Cortex of kidney (tissue), 1 donor: ENCODE data around the gene PRDX5.

Experiments used
- DNase-seq: peaks from one replicate; lab custom pipeline; 2025; lab: John Stamatoyannopoulos, UW

The PRDX5 gene

DNA sequence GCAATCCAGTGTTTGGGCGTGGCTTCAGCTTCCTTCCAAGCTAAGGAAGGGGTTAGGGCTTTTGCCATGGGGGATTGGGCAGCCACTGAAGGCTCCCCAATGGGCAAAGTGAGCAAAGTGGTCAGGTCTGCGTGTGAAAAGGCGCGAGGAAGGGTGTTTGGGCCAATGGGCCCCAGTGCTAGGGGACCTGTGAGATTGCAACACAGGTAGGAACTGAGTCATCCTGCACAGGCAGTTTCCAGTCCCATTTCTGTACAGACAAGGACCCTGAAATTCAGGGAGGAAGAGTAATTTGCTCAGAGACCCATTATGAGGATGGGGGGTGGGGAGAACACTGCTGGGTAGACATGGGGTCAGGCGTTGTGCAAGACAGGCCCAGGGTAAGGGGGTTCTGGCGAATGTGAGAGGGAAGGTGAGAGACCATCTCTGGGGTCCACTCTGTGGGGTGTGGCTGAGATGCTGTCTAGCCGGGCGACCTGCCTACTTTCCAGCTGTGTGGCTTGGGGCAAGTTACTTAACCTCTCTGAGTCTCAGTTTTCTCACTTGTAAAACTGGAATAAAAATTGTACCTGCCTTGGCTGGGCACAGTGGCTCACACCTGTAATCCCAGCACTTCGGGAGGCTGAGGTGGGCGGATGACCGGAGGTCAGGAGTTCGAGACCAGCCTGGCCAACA lies 29.4 kb downstream of the PRDX5 start:
- no peak for DNase-seq

DNA sequence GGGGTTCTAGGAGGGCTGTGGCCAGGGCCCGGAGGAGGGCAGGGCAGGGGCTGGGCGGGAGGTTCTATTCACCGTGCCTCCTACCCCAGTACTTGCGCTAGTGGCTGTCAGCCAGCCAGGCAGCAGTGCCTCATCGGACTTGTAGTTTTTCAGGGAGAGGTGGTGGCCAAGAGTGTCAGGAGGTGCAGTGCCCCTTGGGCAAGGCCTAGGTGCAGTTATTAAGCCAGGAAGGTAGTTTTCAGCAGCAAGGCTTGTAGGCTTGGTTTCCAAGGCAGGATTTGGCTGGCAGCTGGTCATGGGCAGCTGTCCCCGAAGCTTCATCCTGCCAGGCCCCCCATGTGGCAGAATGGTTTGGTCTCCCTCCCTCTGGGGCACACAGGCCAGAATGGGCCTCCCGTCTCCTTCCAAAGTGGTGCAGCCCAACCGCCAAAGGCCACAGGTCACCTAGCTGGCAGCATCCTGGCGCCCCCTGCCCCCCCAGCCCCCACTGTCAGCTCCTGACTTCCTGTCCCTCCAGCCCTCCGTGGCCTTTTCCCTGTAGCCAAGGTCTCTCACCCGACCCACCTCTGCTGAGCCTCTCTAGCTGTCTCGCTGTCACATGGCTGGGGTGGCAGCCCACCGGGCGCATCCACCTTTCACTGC lies 30.6 kb downstream of the PRDX5 start:
- DNase-seq: no peak

DNA sequence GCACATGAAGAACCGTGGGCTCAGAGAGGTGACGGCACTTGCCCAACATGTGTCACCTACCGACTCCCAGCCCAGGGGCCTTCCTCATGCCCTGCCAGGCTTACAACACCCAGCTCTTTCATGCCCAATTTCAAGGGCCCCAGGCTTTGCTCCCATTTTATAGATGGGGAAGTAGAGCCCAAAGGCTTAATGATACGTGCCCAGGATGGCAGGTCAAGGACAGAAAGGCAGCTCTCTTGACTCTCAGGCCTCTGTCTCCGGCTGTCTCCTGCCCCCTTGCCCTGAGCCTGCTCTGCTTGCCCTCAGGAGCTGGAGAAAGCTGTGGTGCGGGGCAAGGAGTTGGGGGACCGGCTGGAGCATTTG lies 31.1 kb downstream of the PRDX5 start:
- DNase-seq: no peak

- no peak for DNase-seq
Measured at GRCh38 chr11:64349404-64349803, 31.5 kb downstream of the PRDX5 start.

DNA sequence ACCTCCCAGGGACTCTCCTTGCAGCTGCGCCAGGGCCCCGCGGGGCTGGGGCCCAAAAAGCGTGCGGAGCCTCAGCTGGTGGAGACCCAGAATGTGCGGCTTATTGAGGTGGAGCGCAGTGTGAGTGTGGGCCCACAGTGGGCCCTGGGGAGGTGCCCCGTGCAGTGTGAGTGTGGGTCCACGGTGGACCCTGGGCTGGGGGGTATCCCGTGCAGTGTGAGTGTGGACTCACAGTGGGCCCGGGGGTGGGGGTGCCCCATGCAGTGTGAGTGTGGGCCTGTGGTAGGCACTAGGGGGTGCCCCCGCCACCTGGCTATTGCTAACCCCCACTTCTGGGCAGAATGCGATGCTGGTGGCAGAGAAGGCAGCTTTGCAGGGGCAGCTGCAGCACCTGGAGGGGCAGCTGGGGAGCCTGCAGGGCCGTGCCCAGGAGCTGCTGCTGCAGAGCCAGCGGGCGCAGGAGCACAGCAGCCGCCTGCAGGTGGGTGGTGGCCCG lies 33.3 kb downstream of the PRDX5 start:
- DNase-seq: no peak

- no peak for DNase-seq
Measured at GRCh38 chr11:64352099-64352994, 34.4 kb downstream of the PRDX5 start.

GRCh38 chr11:64352995-64353714 lies 35.2 kb downstream of the PRDX5 start:
- no peak for DNase-seq

GRCh38 chr11:64353715-64354506 lies 36.0 kb downstream of the PRDX5 start:
- DNase-seq: no peak

- DNase-seq: no peak
Measured at GRCh38 chr11:64355078-64355940, 37.4 kb downstream of the PRDX5 start.

DNA sequence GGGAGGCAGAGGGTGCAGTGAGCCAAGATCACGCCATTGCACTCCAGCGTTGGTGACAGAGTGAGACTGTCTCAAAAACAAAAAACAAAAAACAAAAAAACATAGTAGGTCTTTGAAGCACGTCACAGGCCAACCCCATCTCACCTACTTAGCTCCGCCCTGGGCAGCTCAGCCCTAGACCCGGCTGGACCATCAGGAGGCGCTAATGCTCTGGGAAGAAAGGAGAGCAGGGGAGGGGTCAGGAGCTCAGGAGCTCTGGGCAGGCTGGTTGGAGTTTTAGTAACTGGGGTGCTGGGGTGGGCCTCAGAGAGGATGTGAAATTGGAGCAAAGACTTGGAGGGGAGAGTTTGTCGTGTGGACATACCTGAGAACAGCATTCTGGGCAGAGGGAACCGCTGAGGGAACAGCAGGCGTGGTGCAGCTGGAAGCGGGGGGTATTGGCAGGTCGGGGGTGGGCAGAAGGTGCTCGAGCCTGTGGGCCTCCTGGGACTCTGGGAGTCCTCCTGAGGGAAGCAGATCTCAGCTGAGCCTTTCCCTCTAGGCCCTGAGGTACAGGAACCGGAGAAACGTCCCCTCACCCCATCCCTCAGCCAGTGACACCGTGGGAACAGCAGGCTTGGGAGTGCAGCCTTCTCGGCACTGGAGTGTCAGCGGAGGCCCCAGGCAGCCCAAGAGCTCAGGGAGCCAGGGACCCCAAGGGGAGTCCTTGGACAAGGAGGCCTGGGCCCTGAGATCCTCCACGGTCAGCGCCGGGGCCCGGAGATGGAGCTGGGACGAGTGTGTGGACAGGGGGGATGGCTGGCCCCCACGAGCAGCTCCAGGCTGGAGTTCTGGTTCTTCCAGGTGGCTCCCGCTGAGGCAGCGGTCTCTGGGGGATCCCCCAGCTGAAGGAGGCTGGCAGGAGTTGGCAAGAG lies 38.8 kb downstream of the PRDX5 start:
- no peak for DNase-seq

DNA sequence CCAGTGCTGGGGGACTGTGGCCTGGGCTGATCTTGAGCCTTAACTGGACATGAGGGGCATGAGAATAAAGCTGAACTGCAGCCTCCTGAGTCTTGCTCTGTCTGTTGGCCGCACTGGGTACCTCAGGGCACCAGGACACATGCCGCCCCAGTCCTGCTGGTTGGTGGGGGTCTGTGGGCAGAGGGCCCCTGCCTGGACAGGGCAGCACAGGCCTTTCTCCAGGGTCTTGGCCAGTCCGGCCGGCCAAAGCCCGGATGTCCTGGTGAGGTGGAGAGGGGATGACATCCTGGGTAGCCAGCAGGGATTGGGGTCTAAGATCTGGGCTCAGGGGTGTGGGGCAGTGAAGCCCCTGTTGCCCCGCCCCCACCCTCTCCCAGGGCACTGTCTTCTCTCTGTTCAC lies 39.5 kb downstream of the PRDX5 start:
- no peak for DNase-seq

GRCh38 chr11:64357904-64358535 lies 40.1 kb downstream of the PRDX5 start:
- DNase-seq: no peak

DNA sequence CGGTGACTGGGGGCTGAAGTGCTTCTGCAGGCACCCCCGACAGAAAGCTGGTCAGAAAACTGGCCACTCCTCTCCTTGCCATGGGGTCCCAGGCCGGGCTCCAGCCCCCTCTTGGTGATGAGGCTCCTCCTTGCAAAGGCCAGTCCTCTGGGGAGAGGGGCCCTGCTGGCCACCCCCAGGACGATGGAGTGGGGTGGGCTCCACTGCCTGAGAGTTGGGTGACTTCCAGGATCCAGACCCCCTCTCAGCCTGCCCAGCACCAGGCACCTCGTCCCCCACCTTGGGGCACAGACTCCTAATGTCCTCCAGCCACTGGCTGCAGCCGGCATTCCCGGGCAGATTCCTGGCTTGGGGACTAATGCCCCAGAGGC lies 40.6 kb downstream of the PRDX5 start:
- DNase-seq: no peak

DNA sequence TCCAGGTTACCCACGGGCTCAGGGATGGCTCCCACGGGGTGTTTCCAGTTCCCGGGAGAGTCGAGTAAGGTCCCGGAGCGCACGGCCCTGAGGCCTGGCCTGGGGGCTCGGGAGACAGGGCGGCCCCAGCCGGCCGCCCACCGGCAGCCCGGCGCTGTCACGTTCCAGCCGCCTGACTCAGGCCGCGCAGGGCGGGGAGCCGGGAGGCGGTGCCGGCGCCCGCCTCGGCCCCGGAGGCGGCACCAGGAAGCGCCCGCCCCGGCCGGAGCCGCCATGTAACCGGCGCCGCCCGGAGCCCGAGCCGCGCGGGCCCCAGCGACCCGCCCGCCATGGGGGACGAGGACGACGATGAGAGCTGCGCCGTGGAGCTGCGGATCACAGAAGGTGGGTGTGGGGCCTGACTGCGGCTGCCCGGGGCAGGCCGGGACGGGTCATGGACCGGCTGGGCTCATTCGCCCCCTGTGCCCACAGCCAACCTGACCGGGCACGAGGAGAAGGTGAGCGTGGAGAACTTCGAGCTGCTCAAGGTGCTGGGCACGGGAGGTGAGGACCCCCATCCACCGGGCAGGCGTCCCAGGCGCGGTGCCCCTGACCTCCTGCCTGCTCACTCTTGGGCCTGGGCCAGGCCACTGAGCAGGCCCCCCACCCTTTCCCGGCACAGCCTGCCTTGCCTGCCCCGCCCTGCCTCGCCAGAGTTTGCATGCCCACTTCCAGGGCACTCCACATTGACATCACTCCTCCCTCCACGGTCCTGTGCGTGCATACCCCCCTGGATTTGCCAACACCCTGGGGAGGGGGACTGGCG lies 41.2 kb downstream of the PRDX5 start, which contains the start of gene RPS6KA4:
Gene RPS6KA4, plus strand, starts transcription at position 256 of the 805 bp plus-strand sequence. Its CDS starts 74 bp downstream, at position 330.
- DNase-seq: no peak

DNA sequence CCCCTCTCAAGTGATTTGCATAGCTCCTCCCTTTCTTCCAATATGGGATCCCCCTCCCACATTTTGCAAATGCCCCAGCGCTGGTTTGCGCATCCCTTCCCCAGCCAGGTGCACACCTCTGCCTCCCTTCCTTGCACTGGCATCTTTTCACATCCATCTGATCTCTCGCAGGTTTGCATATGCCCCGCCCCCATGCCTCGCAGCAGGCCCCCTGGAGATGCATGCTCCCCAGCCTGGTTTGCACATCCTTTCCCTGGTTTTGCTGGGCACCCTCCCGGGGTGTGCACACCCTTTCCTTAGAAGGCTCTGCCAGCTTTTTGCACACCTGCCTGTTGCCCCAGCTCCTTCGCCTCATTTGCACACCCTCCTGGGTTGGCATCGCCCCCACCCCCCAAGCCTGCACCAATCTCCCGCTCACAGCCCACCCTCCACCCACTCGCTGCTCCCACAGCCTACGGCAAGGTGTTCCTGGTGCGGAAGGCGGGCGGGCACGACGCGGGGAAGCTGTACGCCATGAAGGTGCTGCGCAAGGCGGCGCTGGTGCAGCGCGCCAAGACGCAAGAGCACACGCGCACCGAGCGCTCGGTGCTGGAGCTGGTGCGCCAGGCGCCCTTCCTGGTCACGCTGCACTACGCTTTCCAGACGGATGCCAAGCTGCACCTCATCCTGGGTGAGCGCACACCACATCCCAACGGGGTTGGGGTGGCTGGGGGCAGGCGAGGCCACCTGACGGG lies 42.0 kb downstream of the PRDX5 start:
- no peak for DNase-seq

- DNase-seq: no peak
Measured at GRCh38 chr11:64360448-64360921, 42.6 kb downstream of the PRDX5 start.

DNA sequence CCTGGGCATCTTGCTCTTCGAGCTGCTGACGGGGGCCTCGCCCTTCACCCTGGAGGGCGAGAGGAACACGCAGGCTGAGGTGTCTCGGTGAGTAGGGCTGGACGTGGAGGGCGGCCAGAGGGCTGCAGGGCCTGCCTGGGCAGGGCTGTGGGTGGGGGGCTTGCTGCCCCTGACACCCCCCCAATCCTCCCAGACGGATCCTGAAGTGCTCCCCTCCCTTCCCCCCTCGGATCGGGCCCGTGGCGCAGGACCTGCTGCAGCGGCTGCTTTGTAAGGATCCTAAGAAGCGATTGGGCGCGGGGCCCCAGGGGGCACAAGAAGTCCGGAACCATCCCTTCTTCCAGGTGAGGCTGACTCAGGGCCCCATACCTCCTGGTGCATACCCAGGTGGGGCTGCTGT lies 43.7 kb downstream of the PRDX5 start:
- no peak for DNase-seq
